Muscle layer of duodenum (tissue), 2 donors: Measurements from ENCODE around the gene PIK3R5.

Source experiments
- H3K27ac ChIP-seq: one replicate; pipeline ENCODE4 v1.7.0; 2013; ENCODE audit warnings: mild to moderate bottlenecking, low read length
- H3K27me3 ChIP-seq: one replicate; pipeline ENCODE4 v1.7.0; 2013; ENCODE audit warnings: low read depth, mild to moderate bottlenecking, control low read depth, low read length
- H3K36me3 ChIP-seq, 2 donors: one replicate each; pipeline ENCODE4 v1.7.0; 2013; ENCODE audit warnings: low read length in 2 of 2, control low read depth in 1 of 2, mild to moderate bottlenecking in 1 of 2; ENCODE audit not compliant: insufficient read depth in 2 of 2, control insufficient read depth in 1 of 2
- H3K4me1 ChIP-seq, 2 donors: one replicate each; pipeline ENCODE4 v1.7.0; 2013; ENCODE audit warnings: low read length in 2 of 2, mild to moderate bottlenecking in 2 of 2, control low read depth in 1 of 2, moderate library complexity in 1 of 2; ENCODE audit not compliant: insufficient read depth in 2 of 2, control insufficient read depth in 1 of 2
- H3K4me3 ChIP-seq, 2 donors: one replicate each; pipeline ENCODE4 v1.7.0; 2013; ENCODE audit warnings: low read length in 2 of 2, low read depth in 1 of 2, mild to moderate bottlenecking in 1 of 2
- H3K9me3 ChIP-seq, 2 donors: one replicate each; pipeline ENCODE4 v1.7.0; 2013; ENCODE audit warnings: low read length in 2 of 2, control low read depth in 1 of 2, mild to moderate bottlenecking in 1 of 2; ENCODE audit not compliant: control insufficient read depth in 1 of 2
- donor health status: healthy.

Gene PIK3R5

DNA sequence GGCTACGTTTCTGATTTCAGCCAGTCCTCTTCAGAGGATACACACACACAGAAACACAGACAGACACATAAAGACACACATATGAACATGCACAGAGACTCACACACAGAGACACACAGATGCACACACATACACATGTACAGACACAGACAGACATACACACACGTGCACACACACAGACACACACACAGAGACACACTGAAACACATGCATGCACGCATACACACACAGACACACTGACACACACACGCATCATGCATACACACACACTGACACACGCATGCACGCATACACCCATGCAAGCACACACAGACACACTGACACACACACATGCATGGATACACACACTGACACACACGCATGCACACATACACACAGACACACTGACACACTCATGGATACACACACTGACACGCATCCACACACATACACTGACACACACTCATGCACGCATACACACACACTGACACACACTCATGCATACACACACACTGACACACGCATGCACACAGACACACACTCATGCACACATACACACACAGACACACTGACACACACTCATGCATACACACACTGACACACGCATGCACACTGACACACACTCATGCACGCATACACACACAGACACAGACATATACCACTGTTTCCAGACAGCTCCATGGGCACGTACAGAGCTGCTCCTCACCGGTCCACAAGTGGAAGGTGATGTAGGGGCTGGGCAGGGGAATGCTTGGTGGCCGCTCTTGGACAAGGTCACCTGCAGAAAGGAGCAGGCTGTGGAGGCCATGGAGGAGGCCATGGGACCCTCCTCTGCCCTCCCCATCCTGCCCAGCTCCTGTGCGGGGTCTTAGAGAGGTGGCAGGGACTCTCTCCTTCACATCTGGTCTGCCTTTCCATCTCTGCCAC lies 136.2 kb downstream of the PIK3R5 start:
- no peak overlapping the region for H3K4me3 ChIP-seq
- peaks cover 0 to 6% of the 10 kb centered on the region in 2 donors for H3K9me3 ChIP-seq
- peaks cover 5% of the 10 kb centered on the region for H3K27me3 ChIP-seq
- H3K27ac ChIP-seq = no peak overlapping the region
- H3K4me1 ChIP-seq = no peaks in the 10 kb centered on the region
- H3K36me3 ChIP-seq = no peaks in the 10 kb centered on the region
